GM18519 (cell line): ENCODE data around the gene XPC.

Source experiments
- ATAC-seq: cut with Tn5 transposase; IDR thresholded peaks from one replicate; pipeline ENCODE4 v1.9.1; 2021; ENCODE audit warnings: mild to moderate bottlenecking, moderate library complexity; ENCODE audit not compliant: unreplicated experiment, low FRiP score

The XPC gene

GRCh38 chr3:14174483-14174882, 3.9 kb downstream of the XPC start:
- ATAC-seq: no peak

- no peak for ATAC-seq
These were observed 5.9 kb downstream of the XPC start for GRCh38 chr3:14172496-14172895.

GRCh38 chr3:14170531-14171159, 7.8 kb downstream of the XPC start:
- ATAC-seq: no peak

- ATAC-seq: no peak
These were observed 8.5 kb downstream of the XPC start for GRCh38 chr3:14169871-14170270.

GRCh38 chr3:14169435-14169834, 9.0 kb downstream of the XPC start:
- ATAC-seq: no peak

GRCh38 chr3:14166877-14167603, 11.4 kb downstream of the XPC start:
- no peak for ATAC-seq

- no peak for ATAC-seq
These were observed 16.2 kb downstream of the XPC start for GRCh38 chr3:14162178-14162577.

- no peak for ATAC-seq
These were observed 17.1 kb downstream of the XPC start for GRCh38 chr3:14161282-14161681.

GRCh38 chr3:14159426-14159825, 19.0 kb downstream of the XPC start:
- no peak for ATAC-seq

- ATAC-seq: no peak
These were observed 20.0 kb downstream of the XPC start for GRCh38 chr3:14158370-14158769.

- no peak for ATAC-seq
These were observed 20.4 kb downstream of the XPC start for GRCh38 chr3:14157951-14158350.

GRCh38 chr3:14156843-14157561, 21.4 kb downstream of the XPC start:
- no peak for ATAC-seq

GRCh38 chr3:14156201-14156600, 22.2 kb downstream of the XPC start:
- no peak for ATAC-seq

GRCh38 chr3:14154895-14155440, 23.4 kb downstream of the XPC start:
- no peak for ATAC-seq

GRCh38 chr3:14154276-14154675, 24.1 kb downstream of the XPC start:
- ATAC-seq: no peak

- no peak for ATAC-seq
These were observed 24.7 kb downstream of the XPC start for GRCh38 chr3:14153663-14154062.

GRCh38 chr3:14152963-14153355, 25.4 kb downstream of the XPC start:
- no peak for ATAC-seq

GRCh38 chr3:14152233-14152962, 26.0 kb downstream of the XPC start:
- ATAC-seq: no peak

- ATAC-seq: no peak
These were observed 26.8 kb downstream of the XPC start for GRCh38 chr3:14151471-14152083.

- ATAC-seq: no peak
These were observed 27.7 kb downstream of the XPC start for GRCh38 chr3:14150491-14151230.
